GM12878 (cell line): ENCODE measurements around the gene TBC1D12. TPM values are rescaled to one million over a fixed set of nuclear protein-coding genes. Genes with fewer than 3 reads are reported as not detected.

Source experiments
- ATAC-seq: fragments of 200-7000 bp; cut with Tn5 transposase; 3 replicates; pipeline ENCODE4 v1.9.1; 2020; ENCODE audit warnings: mild to moderate bottlenecking, moderate library complexity
- BruUV-seq: library from RNA; stranded (reverse); fragments of 400-500 nt; replicated peaks from 2 replicates; lab custom pipeline; 2021; lab: Mats Ljungman, UMichigan
- CTCF ChIA-PET: fragments of 300-600 bp; sonication (Branson Sonifier 250); formaldehyde crosslinking; extraction: SDS; loops from one replicate; lab custom pipeline; 2021; ENCODE audit warnings: inconsistent platforms; lab: Yijun Ruan, JAX
- POLR2A ChIA-PET: fragments of 350-600 bp; formaldehyde crosslinking; extraction: SDS; loops from one replicate; lab custom pipeline; 2021; ENCODE audit warnings: inconsistent platforms; lab: Charles Lee
- RAD21 ChIA-PET: fragments of 300-600 bp; sonication (Branson Sonifier 250); formaldehyde crosslinking; loops from one replicate; lab custom pipeline; 2023; ENCODE audit warnings: antibody characterized with exemption; ENCODE audit not compliant: unreplicated experiment; lab: Charles Lee
- SMC1A ChIA-PET: fragments of 300-600 bp; sonication (Branson Sonifier 250); formaldehyde crosslinking; loops from one replicate; lab custom pipeline; 2023; ENCODE audit not compliant: unreplicated experiment, uncharacterized antibody; lab: Charles Lee
- DNase-seq: peaks from one replicate; pipeline ENCODE4 v3.0.0-alpha.2; 2011; ENCODE audit warnings: low read depth, low spot score
- FAIRE-seq: peaks from 3 replicates; lab custom pipeline; 2011; peaks lifted over from hg19 to GRCh38; lab: Jason Lieb, UNC
- H2AFZ ChIP-seq: 2 replicates; pipeline ENCODE4 v1.6.0; 2011; ENCODE audit warnings: low read depth, low read length, control low read depth; ENCODE audit not compliant: control insufficient read depth
- H3K27ac ChIP-seq: 2 replicates; pipeline ENCODE4 v1.5.1; 2011; ENCODE audit warnings: control low read depth; ENCODE audit not compliant: control insufficient read depth, insufficient read depth
- H3K27me3 ChIP-seq, 2 experiments: replicated peaks in 1 of 2; 2 replicates each; pipeline versions ENCODE4 v1.6.0 to v1.6.1; 2011; ENCODE audit warnings: low read length in 1 of 2; ENCODE audit not compliant: control insufficient read depth in 2 of 2, insufficient read depth in 2 of 2
- H3K36me3 ChIP-seq, 2 experiments: 2 replicates each; pipeline ENCODE4 v1.5.1; 2011; ENCODE audit warnings: low read length in 1 of 2; ENCODE audit not compliant: control insufficient read depth in 2 of 2, insufficient read depth in 2 of 2
- H3K4me1 ChIP-seq: 2 replicates; pipeline ENCODE4 v1.6.1; 2011; ENCODE audit warnings: mild to moderate bottlenecking, low read length, moderate library complexity, mixed read lengths; ENCODE audit not compliant: control insufficient read depth, insufficient read depth
- H3K4me2 ChIP-seq: 2 replicates; pipeline ENCODE4 v1.6.0; 2011; ENCODE audit warnings: control low read depth; ENCODE audit not compliant: control insufficient read depth, insufficient read depth
- H3K4me3 ChIP-seq: fragments of 200-600 bp; sonication (generic); 2 replicates; pipeline ENCODE4 v1.5.1; 2016
- H3K79me2 ChIP-seq: 2 replicates; pipeline ENCODE4 v1.6.0; 2011; ENCODE audit warnings: low read length; ENCODE audit not compliant: control insufficient read depth, insufficient read depth
- H3K9ac ChIP-seq: 2 replicates; pipeline ENCODE4 v1.8.0; 2011; ENCODE audit warnings: low read length, control low read depth, mixed read lengths; ENCODE audit not compliant: control insufficient read depth, insufficient read depth
- H3K9me3 ChIP-seq: replicated peaks from 3 replicates; pipeline ENCODE4 v1.5.1; 2011; ENCODE audit warnings: mild to moderate bottlenecking, low read length; ENCODE audit not compliant: control insufficient read depth, insufficient read depth
- H4K20me1 ChIP-seq: 2 replicates; pipeline ENCODE4 v1.6.0; 2011; ENCODE audit not compliant: control insufficient read depth, insufficient read depth
- ETV6 ChIP-seq, 2 experiments: fragments of 450-650 bp in 1 of 2; IDR thresholded peaks in 1 of 2; conservative IDR thresholded peaks in 1 of 2; 2 replicates each; pipeline ENCODE4 v1.6.1; 2014; ENCODE audit warnings: antibody characterized with exemption in 1 of 2, borderline replicate concordance in 1 of 2, low read depth in 1 of 2, mild to moderate bottlenecking in 1 of 2, moderate library complexity in 1 of 2
- MEF2A ChIP-seq: IDR thresholded peaks from 2 replicates; pipeline ENCODE4 v1.6.1; 2011; ENCODE audit warnings: low read depth, mild to moderate bottlenecking, low read length, moderate library complexity; ENCODE audit not compliant: insufficient read depth
- MLLT1 ChIP-seq: fragments of 450-650 bp; IDR thresholded peaks from 2 replicates; pipeline ENCODE4 v1.6.1; 2016; ENCODE audit warnings: mild to moderate bottlenecking
- MTA2 ChIP-seq: fragments of 450-650 bp; IDR thresholded peaks from 2 replicates; pipeline ENCODE4 v1.6.1; 2016; ENCODE audit warnings: low read depth, mild to moderate bottlenecking, moderate library complexity
- MYB ChIP-seq: fragments of 150-350 bp; IDR thresholded peaks from 2 replicates; pipeline ENCODE4 v1.6.1; 2014; ENCODE audit warnings: mild to moderate bottlenecking, low read depth, low read length, borderline replicate concordance
- MYC ChIP-seq: IDR thresholded peaks from 2 replicates; pipeline ENCODE4 v1.6.1; 2011; ENCODE audit warnings: mild to moderate bottlenecking, low read length, moderate library complexity, inconsistent platforms; ENCODE audit not compliant: insufficient read depth, insufficient replicate concordance, insufficient read length, severe bottlenecking
- NR2F1 ChIP-seq: fragments of 450-650 bp; conservative IDR thresholded peaks from 2 replicates; pipeline ENCODE4 v1.6.1; 2017; ENCODE audit warnings: mild to moderate bottlenecking
- REST ChIP-seq: IDR thresholded peaks from 2 replicates; pipeline ENCODE4 v1.6.1; 2012; ENCODE audit warnings: mild to moderate bottlenecking, low read depth, low read length
- SIN3A ChIP-seq: IDR thresholded peaks from 2 replicates; pipeline ENCODE4 v1.6.1; 2012; ENCODE audit warnings: low read depth, low read length, improper control_type of control experiment
- SUPT20H ChIP-seq: IDR thresholded peaks from 2 replicates; pipeline ENCODE4 v1.6.1; 2011; ENCODE audit warnings: low read depth, mild to moderate bottlenecking, low read length, moderate library complexity, borderline replicate concordance; ENCODE audit not compliant: control insufficient read depth
- SUZ12 ChIP-seq: fragments of 200-600 bp; sonication (generic); IDR thresholded peaks from one replicate; pipeline ENCODE4 v1.6.1; 2018; ENCODE audit warnings: antibody characterized with exemption, mild to moderate bottlenecking; ENCODE audit not compliant: unreplicated experiment
- ZNF217 ChIP-seq: fragments of 450-650 bp; IDR thresholded peaks from 2 replicates; pipeline ENCODE4 v1.6.1; 2017; ENCODE audit warnings: antibody characterized with exemption, mild to moderate bottlenecking
- ZNF622 ChIP-seq: fragments of 450-650 bp; IDR thresholded peaks from 2 replicates; pipeline ENCODE4 v1.6.1; 2017; ENCODE audit warnings: mild to moderate bottlenecking, inconsistent platforms
- WGBS: methylation state at CpG from one replicate; pipeline ENCODE4 v1.1.6; 2016; ENCODE audit warnings: low lambda C conversion rate; ENCODE audit not compliant: insufficient replicate concordance, insufficient coverage; ENCODE audit errors: missing lambda C conversion rate; 5-methylcytosine and 5-hydroxymethylcytosine counted together
- in situ Hi-C: fragments of 300-500 bp; cut with MboI; formaldehyde crosslinking; loops from 9 replicates; pipeline ENCODE4 v1.14.3; 2018; ENCODE audit warnings: mixed read lengths
- intact Hi-C: fragments of 100-400 bp; cut with micrococcal nuclease; formaldehyde crosslinking; loops from one replicate; pipeline ENCODE4 v1.14.2; 2022; ENCODE audit not compliant: unreplicated experiment
- polyA plus RNA-seq, 11 experiments: library from polyadenylated mRNA; depleted of rRNA in 4 of 11; unstranded in 6 of 11; stranded (reverse) in 5 of 11; fragments of >200 nt; fragmentation: Nextera tagmentation in 4 of 11; fragmentation: Illumina TruSeq in 1 of 11; extraction: Ambion mirVana in 4 of 11; extraction: Trizol in 1 of 11; gene quantifications; 1 replicate in 1 of 11; 2 replicates in 10 of 11; pipeline versions ENCODE4 v1.2.1 to v1.2.3, GENCODE V29; 2011 to 2016; ENCODE audit warnings: inconsistent platforms in 2 of 11, missing spikeins in 2 of 11, low read depth in 1 of 11
- total RNA-seq, 4 experiments: library from RNA; depleted of rRNA in 3 of 4; stranded (reverse); fragments of >200 nt in 3 of 4; fragmentation: Illumina TruSeq in 1 of 4; extraction: Trizol in 1 of 4; gene quantifications; 2 replicates each; pipeline versions ENCODE4 v1.2.1 to v1.2.3, GENCODE V29; 2013 to 2021

TBC1D12 gene
- total and polyA plus RNA-seq, 10 of the 15 experiments (the other 5 are each of a cell fraction or from before 2014, with no cell fraction given) = 2.6 to 7.5 (median 3.8) TPM

GRCh38 chr10:94489107-94489506 lies 86.8 kb downstream of the TBC1D12 start:
- Histone ChIP-seq H3K9me3 (no peaks in the 10 kb centered on the region; the same call in 2 of the 3 replicates), H3K27me3 (no peaks in the 10 kb centered on the region), H3K4me3 (no peak overlapping the region), H3K4me2 (no peak overlapping the region), H3K9ac (no peak overlapping the region), H3K79me2 (no peaks in the 10 kb centered on the region), H3K36me3 (no peaks in the 10 kb centered on the region), H4K20me1 (no peaks in the 10 kb centered on the region), H3K4me1 (no peaks in the 10 kb centered on the region), H2AFZ (no peak overlapping the region)
- ATAC-seq (no peak), FAIRE-seq (no peak), DNase-seq (no peak)
- ChIA-PET POLR2A (no interaction called here), RAD21 (no interaction called here), SMC1A (no interaction called here), CTCF (no interaction called here)
- in situ Hi-C loops (no loop called here), intact Hi-C loops (no loop called here)
- BruUV-seq = no TSS peak
- 80% methylated on average over 4 of the region's 4 CpGs for WGBS
- TF ChIP-seq MYC = no peak
- TF ChIP-seq REST = no peak
- no peak for TF ChIP-seq NR2F1
- no peak for TF ChIP-seq MTA2
- TF ChIP-seq MLLT1 = no peak
- no peak for TF ChIP-seq SIN3A
- TF ChIP-seq ZNF217 = no peak
- TF ChIP-seq ETV6 (conservative IDR thresholded peaks at IDR 0.05 in 1 of 2, IDR thresholded peaks at IDR 0.05 in 1 of 2; ENCODE audit: borderline replicate concordance in 1 of 2, low read depth in 1 of 2) = no peak
- TF ChIP-seq SUZ12 = no peak
- TF ChIP-seq MEF2A = no peak
- TF ChIP-seq ZNF622 = no peak
- no peak for TF ChIP-seq MYB
- TF ChIP-seq SUPT20H = no peak
- TF ChIP-seq, all 136 proteins: peak for 0
- no peak overlapping the region for H3K27ac ChIP-seq
